Measurements from ENCODE around the gene MYOZ3. TPM values are rescaled to one million over a fixed set of nuclear protein-coding genes. Genes with fewer than 3 reads are reported as not detected.

The MYOZ3 gene
- polyA plus RNA-seq, 1 donor from 2014 or later, result not detected

DNA sequence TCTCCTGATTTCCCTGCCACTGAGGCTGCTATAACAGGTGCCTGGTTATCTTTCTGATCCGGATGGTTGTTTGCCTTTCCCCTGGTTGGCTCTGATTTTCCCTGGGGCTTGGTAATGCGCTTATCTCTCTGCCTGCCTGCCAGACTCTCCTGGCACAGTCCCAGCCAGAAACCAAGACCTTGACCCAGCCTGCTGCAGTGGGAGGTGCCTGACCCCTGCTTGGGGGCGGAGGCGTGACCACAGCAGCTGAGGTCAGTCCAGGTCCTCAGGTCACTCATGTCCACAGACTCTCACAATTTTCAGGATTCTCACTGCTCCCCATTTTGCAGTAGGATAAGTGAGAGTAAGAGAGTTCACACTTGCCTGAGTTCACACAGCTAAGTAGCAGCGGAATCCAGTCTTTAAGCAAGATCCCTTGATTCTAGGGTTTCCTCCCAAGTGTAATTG is 45.0 kb upstream of the MYOZ3 start:
- Histone ChIP-seq H3F3A (ENCODE audit: insufficient read depth, low read length, poor library complexity, severe bottlenecking) (no peaks in the 10 kb centered on the region), H3K4me3 (ENCODE audit: low read length) (no peak overlapping the region), H2AFZ (ENCODE audit: low read depth, low read length) (no peak overlapping the region), H3K4me2 (ENCODE audit: low read length) (no peak overlapping the region), H3K9ac (ENCODE audit: low read length) (no peak overlapping the region), H3K27ac (ENCODE audit: low read length) (no peak overlapping the region), H4K20me1 (ENCODE audit: insufficient read depth) (no peaks in the 10 kb centered on the region), H3K79me2 (replicated peaks; ENCODE audit: insufficient read depth, low read length) (no peaks in the 10 kb centered on the region), H3K9me2 (ENCODE audit: insufficient read depth, low read length) (no peaks in the 10 kb centered on the region), H3K27me3 (ENCODE audit: insufficient read depth, low read depth, low read length) (no peaks in the 10 kb centered on the region), H3K36me3 (ENCODE audit: insufficient read depth, low read length) (no peaks in the 10 kb centered on the region), H3K9me3 (ENCODE audit: low read length) (no peaks in the 10 kb centered on the region)
- TF ChIP-seq CTCF (IDR thresholded peaks at IDR 0.05; ENCODE audit: poor library complexity, severe bottlenecking), result no peak
- no peak for TF ChIP-seq EP300 (conservative IDR thresholded peaks at IDR 0.05; ENCODE audit: poor library complexity, severe bottlenecking)
- TF ChIP-seq REST (IDR thresholded peaks at IDR 0.05; ENCODE audit: borderline replicate concordance), result no peak
- no peak for TF ChIP-seq RAD21 (conservative IDR thresholded peaks at IDR 0.05)
- no peak for TF ChIP-seq MXI1 (conservative IDR thresholded peaks at IDR 0.05; ENCODE audit: poor library complexity, severe bottlenecking)
- TF ChIP-seq TAF1 (IDR thresholded peaks at IDR 0.05; ENCODE audit: low read depth), result no peak
- TF ChIP-seq POLR2AphosphoS5 (IDR thresholded peaks at IDR 0.05), result no peak
- TF ChIP-seq SMC3 (conservative IDR thresholded peaks at IDR 0.05; ENCODE audit: poor library complexity), result no peak
- TF ChIP-seq EZH2 (IDR thresholded peaks at IDR 0.05; ENCODE audit: borderline replicate concordance, insufficient read depth, low read length, poor library complexity, severe bottlenecking), result no peak

GRCh38 chr5:150616506-150616905 is 44.5 kb upstream of the MYOZ3 start:
- Histone ChIP-seq H3K9me2 (ENCODE audit: insufficient read depth, low read length) (no peaks in the 10 kb centered on the region), H3K79me2 (replicated peaks; ENCODE audit: insufficient read depth, low read length) (no peaks in the 10 kb centered on the region), H3K4me2 (ENCODE audit: low read length) (no peak overlapping the region), H3F3A (ENCODE audit: insufficient read depth, low read length, poor library complexity, severe bottlenecking) (no peaks in the 10 kb centered on the region), H2AFZ (ENCODE audit: low read depth, low read length) (no peak overlapping the region), H4K20me1 (ENCODE audit: insufficient read depth) (no peaks in the 10 kb centered on the region), H3K27me3 (ENCODE audit: insufficient read depth, low read depth, low read length) (no peaks in the 10 kb centered on the region), H3K9me3 (ENCODE audit: low read length) (no peaks in the 10 kb centered on the region), H3K4me3 (ENCODE audit: low read length) (no peak overlapping the region), H3K27ac (ENCODE audit: low read length) (no peak overlapping the region), H3K36me3 (ENCODE audit: insufficient read depth, low read length) (no peaks in the 10 kb centered on the region), H3K9ac (ENCODE audit: low read length) (no peak overlapping the region)
- TF ChIP-seq SMC3 (conservative IDR thresholded peaks at IDR 0.05; ENCODE audit: poor library complexity) (no peak), CTCF (IDR thresholded peaks at IDR 0.05; ENCODE audit: poor library complexity, severe bottlenecking) (no peak), TAF1 (IDR thresholded peaks at IDR 0.05; ENCODE audit: low read depth) (no peak), RAD21 (conservative IDR thresholded peaks at IDR 0.05) (no peak), MXI1 (conservative IDR thresholded peaks at IDR 0.05; ENCODE audit: poor library complexity, severe bottlenecking) (no peak), POLR2AphosphoS5 (IDR thresholded peaks at IDR 0.05) (no peak), EZH2 (IDR thresholded peaks at IDR 0.05; ENCODE audit: borderline replicate concordance, insufficient read depth, low read length, poor library complexity, severe bottlenecking) (no peak), REST (IDR thresholded peaks at IDR 0.05; ENCODE audit: borderline replicate concordance) (no peak), EP300 (conservative IDR thresholded peaks at IDR 0.05; ENCODE audit: poor library complexity, severe bottlenecking) (no peak)
